ENCODE data around the gene STARD8.
"Not testable (repeated sequence)": the region's sequence is repeated elsewhere in the genome, so short reads cannot be mapped to it uniquely, and the experiment has no call there.

STARD8 gene

GRCh38 chrX:68604216-68604615, 43.2 kb upstream of the STARD8 start:
- not testable (repeated sequence) for ATAC-seq

- not testable (repeated sequence) for ATAC-seq
These were observed 32.7 kb upstream of the STARD8 start for GRCh38 chrX:68614733-68615132.

- no peak for TF ChIP-seq TSHZ2 (CRISPR knock-in tag; IDR thresholded peaks at IDR 0.05)
- no peak for TF ChIP-seq CSRNP3 (CRISPR knock-in tag; IDR thresholded peaks at IDR 0.05)
- no peak for TF ChIP-seq ZNF70 (CRISPR knock-in tag; IDR thresholded peaks at IDR 0.05)
- no peak for TF ChIP-seq ISL1 (CRISPR knock-in tag; IDR thresholded peaks at IDR 0.05)
- TF ChIP-seq ZFP3 (CRISPR knock-in tag; IDR thresholded peaks at IDR 0.05) = no peak
- no peak for ATAC-seq
These were observed 19.5 kb upstream of the STARD8 start for GRCh38 chrX:68627986-68628385.

- ATAC-seq = not testable (repeated sequence)
These were observed 17.5 kb upstream of the STARD8 start for GRCh38 chrX:68629936-68630335.

GRCh38 chrX:68631336-68631735, 16.1 kb upstream of the STARD8 start:
- ATAC-seq = no peak
- TF ChIP-seq PATZ1 (CRISPR knock-in tag; IDR thresholded peaks at IDR 0.05; ENCODE audit: borderline replicate concordance) (no peak), ZFP30 (CRISPR knock-in tag; IDR thresholded peaks at IDR 0.05) (no peak), TOX (CRISPR knock-in tag; IDR thresholded peaks at IDR 0.05; ENCODE audit: borderline replicate concordance) (no peak), BACH2 (CRISPR knock-in tag; IDR thresholded peaks at IDR 0.05; ENCODE audit: borderline replicate concordance) (no peak), CSDC2 (CRISPR knock-in tag; IDR thresholded peaks at IDR 0.05) (no peak), ZFP3 (CRISPR knock-in tag; IDR thresholded peaks at IDR 0.05) (no peak), ARNTL (CRISPR knock-in tag; IDR thresholded peaks at IDR 0.05; ENCODE audit: borderline replicate concordance, low read depth) (no peak), POU6F1 (CRISPR knock-in tag; IDR thresholded peaks at IDR 0.05; ENCODE audit: borderline replicate concordance, low read depth) (no peak), OSR1 (CRISPR knock-in tag; IDR thresholded peaks at IDR 0.05) (no peak), ZNF70 (CRISPR knock-in tag; IDR thresholded peaks at IDR 0.05) (no peak), TCF4 (CRISPR knock-in tag; IDR thresholded peaks at IDR 0.05; ENCODE audit: borderline replicate concordance) (no peak), GLIS3 (CRISPR knock-in tag; IDR thresholded peaks at IDR 0.05) (no peak), CSRNP3 (CRISPR knock-in tag; IDR thresholded peaks at IDR 0.05) (no peak), TSHZ2 (CRISPR knock-in tag; IDR thresholded peaks at IDR 0.05) (no peak), ZNF8 (CRISPR knock-in tag; IDR thresholded peaks at IDR 0.05) (no peak), ZC3H10 (CRISPR knock-in tag; IDR thresholded peaks at IDR 0.05) (no peak), CREB5 (CRISPR knock-in tag; IDR thresholded peaks at IDR 0.05; ENCODE audit: low read depth) (no peak), SNAI2 (CRISPR knock-in tag; IDR thresholded peaks at IDR 0.05) (no peak), PPARA (CRISPR knock-in tag; IDR thresholded peaks at IDR 0.05; ENCODE audit: borderline replicate concordance) (no peak)
